ENCODE results near the gene KDM1A.
"Not testable (repeated sequence)": the region's sequence is repeated elsewhere in the genome, so short reads cannot be mapped to it uniquely, and the experiment has no call there.

The KDM1A gene

DNA sequence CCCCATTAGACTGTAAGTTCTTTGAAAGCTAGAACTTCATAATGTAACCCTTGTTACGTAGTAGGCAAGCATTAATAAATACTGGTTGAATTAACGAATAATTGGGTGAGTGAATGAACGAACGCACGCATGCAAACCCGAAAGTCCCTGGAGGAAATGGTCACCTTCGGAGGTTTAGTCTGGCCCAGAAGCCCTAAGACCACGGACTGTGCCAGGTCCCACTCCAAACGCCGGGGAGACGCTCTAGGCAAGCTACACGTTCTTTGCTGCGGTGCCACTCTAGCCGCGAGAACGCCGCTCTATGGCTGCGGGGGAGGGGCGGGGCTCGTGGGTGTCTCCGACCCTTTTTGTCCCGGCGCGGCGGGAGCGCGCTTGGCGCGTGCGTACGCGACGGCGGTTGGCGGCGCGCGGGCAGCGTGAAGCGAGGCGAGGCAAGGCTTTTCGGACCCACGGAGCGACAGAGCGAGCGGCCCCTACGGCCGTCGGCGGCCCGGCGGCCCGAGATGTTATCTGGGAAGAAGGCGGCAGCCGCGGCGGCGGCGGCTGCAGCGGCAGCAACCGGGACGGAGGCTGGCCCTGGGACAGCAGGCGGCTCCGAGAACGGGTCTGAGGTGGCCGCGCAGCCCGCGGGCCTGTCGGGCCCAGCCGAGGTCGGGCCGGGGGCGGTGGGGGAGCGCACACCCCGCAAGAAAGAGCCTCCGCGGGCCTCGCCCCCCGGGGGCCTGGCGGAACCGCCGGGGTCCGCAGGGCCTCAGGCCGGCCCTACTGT, at the start of gene KDM1A:
Gene KDM1A, plus strand, starts transcription at position 375 of the 769 bp plus-strand sequence. Its CDS starts 129 bp downstream, at position 504.
- DNase-seq (ENCODE audit: low read depth): peak; percentile 90

- no peak for DNase-seq (ENCODE audit: low read depth)
Observed at GRCh38 chr1:22970096-22970495, 49.2 kb upstream of the KDM1A start.

- no peak for DNase-seq (ENCODE audit: low read depth)
Observed at GRCh38 chr1:22971161-22971560, 48.1 kb upstream of the KDM1A start.

GRCh38 chr1:22971611-22972405, 47.5 kb upstream of the KDM1A start:
- no peak for DNase-seq (ENCODE audit: low read depth)

- no peak for DNase-seq (ENCODE audit: low read depth)
Observed at GRCh38 chr1:22972760-22973159, 46.5 kb upstream of the KDM1A start, which contains the start of gene LACTBL1. Gene LACTBL1 (minus strand): TSS chr1:22972866. CDS start chr1:22972316, 550 bp downstream.

DNA sequence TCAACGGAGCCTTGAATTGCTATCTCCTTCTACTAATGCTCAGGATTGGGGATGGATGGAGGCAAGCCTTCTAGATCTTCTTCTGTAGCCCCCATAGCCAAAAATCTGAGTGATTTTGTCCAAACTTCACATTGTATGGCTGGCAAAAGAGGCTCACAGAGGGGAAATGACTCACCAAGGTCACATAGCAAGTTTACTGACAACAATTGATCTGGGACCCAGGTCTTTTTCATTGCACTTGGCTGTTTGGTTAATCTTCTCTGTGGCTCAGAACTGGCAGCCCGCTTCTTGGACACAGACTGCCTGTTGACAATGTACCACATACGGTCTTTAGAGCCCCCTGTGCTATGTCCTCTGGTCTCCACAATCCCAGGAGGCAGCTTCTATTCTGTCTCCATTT, 43.6 kb upstream of the KDM1A start:
- DNase-seq (ENCODE audit: low read depth): no peak

GRCh38 chr1:22976127-22976460, 43.2 kb upstream of the KDM1A start:
- DNase-seq (ENCODE audit: low read depth): no peak

GRCh38 chr1:22976461-22977243, 42.6 kb upstream of the KDM1A start:
- peak; percentile 13 for DNase-seq (ENCODE audit: low read depth)

- no peak for DNase-seq (ENCODE audit: low read depth)
Observed at GRCh38 chr1:22978299-22978698, 41.0 kb upstream of the KDM1A start.

DNA sequence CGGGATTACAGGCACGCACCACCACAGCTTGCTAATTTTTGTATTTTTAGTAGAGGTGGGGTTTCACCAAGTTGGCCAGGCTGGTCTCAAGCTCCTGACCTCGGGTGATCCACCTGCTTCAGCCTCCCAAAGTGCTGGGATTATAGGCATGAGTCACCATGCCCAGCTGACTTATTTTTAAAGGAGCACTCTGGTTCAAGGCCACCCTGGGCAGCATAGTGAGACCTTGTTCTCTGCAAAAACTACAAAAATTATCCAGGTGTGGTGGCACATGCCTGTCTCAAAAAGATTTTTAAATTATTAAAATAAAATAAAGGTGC, 38.8 kb upstream of the KDM1A start:
- DNase-seq (ENCODE audit: low read depth): not testable (repeated sequence)

DNA sequence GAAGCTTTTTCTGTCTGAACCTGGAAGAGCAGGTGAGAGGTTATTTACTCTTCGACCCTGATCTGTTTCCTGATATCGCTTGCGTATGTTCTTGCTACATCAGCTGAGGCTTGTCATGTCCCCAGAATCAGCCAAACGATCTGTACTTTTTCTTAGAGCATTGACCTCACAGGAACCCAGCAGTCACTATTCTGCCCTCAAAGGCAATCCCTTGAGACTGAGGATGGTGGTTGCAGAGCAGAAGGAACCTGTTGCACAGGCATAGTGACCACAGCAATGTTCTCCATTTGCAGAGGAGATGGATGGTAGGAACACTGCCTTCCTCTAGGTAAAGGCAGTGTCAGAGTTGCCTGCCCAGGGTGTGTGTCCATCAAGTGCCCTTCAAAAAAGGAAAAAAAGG, 35.3 kb upstream of the KDM1A start:
- no peak for DNase-seq (ENCODE audit: low read depth)

- DNase-seq (ENCODE audit: low read depth): not testable (repeated sequence)
Observed at GRCh38 chr1:22992384-22992783, 26.9 kb upstream of the KDM1A start.

GRCh38 chr1:22993220-22993795, 26.0 kb upstream of the KDM1A start:
- DNase-seq (ENCODE audit: low read depth): not testable (repeated sequence)

DNA sequence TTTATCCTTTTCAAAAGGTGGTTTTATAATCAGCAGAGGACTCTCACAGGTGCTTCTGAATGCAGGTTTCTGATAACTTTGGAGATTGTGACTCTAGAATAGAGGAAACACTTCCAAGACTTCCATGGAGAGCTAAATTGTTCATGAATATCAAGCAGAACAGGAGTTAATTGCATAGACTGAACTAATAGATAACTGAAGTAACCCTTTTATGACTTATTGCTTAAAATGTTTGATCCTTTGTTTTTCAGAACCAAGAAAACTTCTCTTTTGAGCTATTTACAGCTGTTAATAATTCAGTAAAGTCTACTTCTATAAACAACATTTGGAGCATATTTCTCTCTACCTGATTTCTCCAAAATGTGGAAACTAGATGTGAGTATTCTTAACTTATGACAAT, 23.5 kb upstream of the KDM1A start:
- no peak for DNase-seq (ENCODE audit: low read depth)

GRCh38 chr1:22997528-22997927, 21.7 kb upstream of the KDM1A start:
- DNase-seq (ENCODE audit: low read depth): not testable (repeated sequence)

GRCh38 chr1:23000133-23000532, 19.1 kb upstream of the KDM1A start:
- not testable (repeated sequence) for DNase-seq (ENCODE audit: low read depth)

- not testable (repeated sequence) for DNase-seq (ENCODE audit: low read depth)
Observed at GRCh38 chr1:23002218-23002617, 17.1 kb upstream of the KDM1A start.

GRCh38 chr1:23004112-23004511, 15.2 kb upstream of the KDM1A start:
- no peak for DNase-seq (ENCODE audit: low read depth)

DNA sequence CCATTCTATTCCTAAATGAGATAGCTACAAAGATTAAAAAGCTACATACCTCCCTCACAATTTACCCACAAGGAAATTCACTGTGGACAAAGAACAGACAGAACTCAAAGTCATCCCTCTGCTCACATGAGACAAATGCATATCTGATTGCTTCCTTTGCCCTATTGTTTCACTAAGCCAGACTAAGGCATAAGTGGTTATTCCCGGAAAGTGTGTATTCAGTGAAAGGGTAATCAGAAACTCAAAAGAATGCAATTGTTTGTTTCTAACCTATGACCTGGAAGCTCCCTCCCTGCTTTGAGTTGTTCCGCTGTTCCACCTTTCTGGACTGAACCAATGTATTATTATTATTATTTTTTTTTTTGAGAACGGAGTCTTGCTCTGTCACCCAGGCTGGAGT, 14.5 kb upstream of the KDM1A start:
- DNase-seq (ENCODE audit: low read depth): not testable (repeated sequence)

DNA sequence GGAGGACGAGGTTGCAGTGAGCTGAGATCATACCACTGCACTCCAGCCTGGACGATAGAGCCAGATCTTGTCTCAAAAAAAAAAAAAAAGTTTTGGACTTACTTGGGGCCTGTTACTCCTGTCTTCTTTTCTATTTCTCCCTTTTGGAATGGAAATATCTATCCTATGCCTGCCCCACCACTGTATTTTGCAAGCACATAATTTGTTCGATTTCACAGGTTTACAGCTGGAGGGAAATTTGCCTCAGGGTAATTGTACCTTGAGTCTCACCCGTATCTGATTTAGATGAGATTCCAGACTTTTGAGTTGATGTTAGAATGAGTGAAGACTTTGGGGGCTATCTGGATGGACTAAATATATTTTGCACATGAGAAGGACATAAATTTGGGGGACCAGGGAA, 12.2 kb upstream of the KDM1A start:
- no peak for DNase-seq (ENCODE audit: low read depth)

DNA sequence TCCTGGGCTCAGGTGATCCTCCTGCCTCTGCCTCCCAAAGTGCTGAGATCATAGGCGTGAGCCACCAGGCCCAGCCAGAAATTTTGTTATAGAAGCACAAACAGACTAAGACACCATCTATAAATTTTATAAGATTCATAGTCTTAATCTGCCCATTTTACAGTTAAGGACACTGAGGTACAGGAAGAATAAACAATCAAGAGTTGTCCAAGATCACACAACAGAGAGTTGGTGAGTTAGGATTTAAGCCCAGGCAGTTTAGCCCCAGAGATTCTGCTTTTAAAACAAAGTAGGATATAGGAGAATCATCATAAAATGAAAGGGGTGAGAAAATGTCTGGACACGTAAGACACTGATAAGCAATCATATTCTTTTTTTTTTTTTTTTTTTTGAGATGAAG, 10.4 kb upstream of the KDM1A start:
- no peak for DNase-seq (ENCODE audit: low read depth)

- not testable (repeated sequence) for DNase-seq (ENCODE audit: low read depth)
Observed at GRCh38 chr1:23010025-23010424, 9.2 kb upstream of the KDM1A start.

Measured in activated T-helper 1 cell treated with Interleukin-2 at 50 U/mL for 16 hours (primary cell).